Renal cortical epithelial cell (primary cell): ENCODE data around the gene GKAP1. TPM values are rescaled to one million over a fixed set of nuclear protein-coding genes. Genes with fewer than 3 reads are reported as not detected.
A peak's percentile ranks its signal among the peaks of the same experiment; 100 is the strongest.
"Not testable (repeated sequence)": the region's sequence is repeated elsewhere in the genome, so short reads cannot be mapped to it uniquely, and the experiment has no call there.

ENCODE experiments used
- DNase-seq: peaks from one replicate; pipeline ENCODE4 v3.0.0-alpha.2; 2011; ENCODE audit warnings: low read depth
- total RNA-seq: library from RNA; depleted of rRNA; stranded (reverse); fragments of >200 nt; gene quantifications from 2 replicates; pipeline ENCODE4 v1.2.3, GENCODE V29; 2014

Gene GKAP1
- total RNA-seq: 0.52 and 4.5 TPM in 2 replicates

DNA sequence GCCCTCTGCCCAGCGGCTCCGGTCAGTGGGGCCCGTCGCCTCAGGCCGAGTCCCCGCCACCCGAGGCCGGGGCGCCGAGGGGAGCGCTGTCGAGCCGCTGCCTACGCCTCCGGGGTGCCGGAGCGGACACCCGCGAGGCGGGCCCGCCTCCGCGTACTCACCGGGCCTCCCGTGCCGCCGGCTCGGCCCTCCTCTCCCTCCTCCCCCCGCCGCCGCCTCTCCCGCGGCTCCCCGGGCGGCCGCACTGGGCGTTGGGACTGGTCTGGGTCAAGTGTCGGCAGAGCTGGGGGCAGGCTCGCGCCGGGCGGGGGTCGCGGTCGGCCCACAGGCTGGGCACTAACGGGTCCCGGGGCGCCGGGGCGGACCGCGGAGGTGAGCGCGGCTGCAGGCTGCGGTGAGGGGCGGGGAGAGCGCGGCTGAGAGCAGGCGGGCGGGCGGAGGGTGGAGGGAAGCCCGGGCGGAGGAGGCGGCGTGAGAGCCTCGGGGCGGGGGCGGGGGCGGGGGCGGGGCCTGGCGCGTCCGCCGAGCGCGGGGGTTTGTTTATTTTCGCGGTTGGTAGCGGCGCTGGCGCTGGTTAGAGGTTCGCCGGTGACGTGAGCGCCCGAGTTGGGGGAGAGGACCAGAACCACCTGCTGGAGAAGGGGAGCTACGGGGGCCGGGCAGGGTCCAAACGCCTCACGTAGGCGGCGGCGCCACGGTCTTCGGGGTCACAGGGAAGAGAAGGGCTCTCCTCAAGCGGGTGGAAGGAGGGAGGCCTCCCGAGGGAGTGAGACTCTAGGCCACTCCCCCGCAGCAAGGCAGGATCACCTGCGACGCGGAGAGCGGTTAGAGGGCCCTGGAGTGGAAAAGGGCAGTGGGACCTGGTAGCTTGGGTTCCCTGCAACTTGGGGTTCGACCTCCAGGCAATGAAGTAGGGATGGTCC, at the start of gene GKAP1:
Gene GKAP1 (minus strand): TSS at position 414 of the 923 bp plus-strand sequence. CDS start 11,252 bp downstream, outside the sequence.
- DNase-seq: peak; percentile 32

DNA sequence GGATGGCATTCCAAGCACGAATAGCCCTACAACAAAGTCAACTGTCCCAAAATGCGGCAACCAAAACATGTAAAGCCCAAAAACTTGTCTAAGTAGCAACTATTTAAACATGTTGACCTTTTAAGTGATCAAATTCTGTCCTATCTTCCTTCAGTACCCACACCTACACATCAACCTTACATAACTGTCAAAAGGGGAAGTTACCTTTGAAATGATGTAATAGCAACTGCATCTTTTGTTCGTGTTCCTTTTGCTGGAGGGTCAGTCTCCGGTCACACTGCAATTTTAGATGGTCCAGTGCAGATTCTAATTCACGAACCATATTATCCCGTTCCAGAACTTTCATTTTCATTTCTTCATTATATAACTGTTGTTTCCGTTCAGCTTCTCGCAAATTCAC, 32.3 kb upstream of the GKAP1 start:
- DNase-seq: not testable (repeated sequence)

DNA sequence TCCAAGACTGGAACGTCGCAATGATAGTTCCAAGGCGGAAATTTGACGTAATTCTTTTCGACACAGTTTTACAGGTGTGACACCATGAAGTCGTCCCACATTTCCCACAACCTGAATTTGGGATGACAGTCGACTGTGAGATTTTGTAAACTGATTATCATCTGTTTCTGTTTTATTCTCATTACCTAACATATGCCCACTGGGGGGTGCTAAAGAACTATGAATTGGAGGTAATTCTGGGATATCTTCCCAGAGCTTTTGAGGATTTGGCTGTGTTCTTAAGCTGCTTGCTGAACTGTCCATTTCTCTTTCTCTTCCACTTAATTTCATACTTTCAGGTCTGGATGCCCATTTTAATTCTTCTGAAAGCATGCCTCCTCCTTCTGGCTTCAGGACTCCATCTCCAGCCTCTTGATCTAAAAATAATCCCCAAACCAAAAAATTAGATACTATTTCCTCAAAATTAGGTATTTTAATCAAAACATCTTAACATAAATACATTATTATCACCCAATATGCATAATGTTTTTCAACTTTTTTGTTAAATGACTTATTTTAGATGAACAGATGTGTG, 19.6 kb upstream of the GKAP1 start:
- DNase-seq: not testable (repeated sequence)

DNA sequence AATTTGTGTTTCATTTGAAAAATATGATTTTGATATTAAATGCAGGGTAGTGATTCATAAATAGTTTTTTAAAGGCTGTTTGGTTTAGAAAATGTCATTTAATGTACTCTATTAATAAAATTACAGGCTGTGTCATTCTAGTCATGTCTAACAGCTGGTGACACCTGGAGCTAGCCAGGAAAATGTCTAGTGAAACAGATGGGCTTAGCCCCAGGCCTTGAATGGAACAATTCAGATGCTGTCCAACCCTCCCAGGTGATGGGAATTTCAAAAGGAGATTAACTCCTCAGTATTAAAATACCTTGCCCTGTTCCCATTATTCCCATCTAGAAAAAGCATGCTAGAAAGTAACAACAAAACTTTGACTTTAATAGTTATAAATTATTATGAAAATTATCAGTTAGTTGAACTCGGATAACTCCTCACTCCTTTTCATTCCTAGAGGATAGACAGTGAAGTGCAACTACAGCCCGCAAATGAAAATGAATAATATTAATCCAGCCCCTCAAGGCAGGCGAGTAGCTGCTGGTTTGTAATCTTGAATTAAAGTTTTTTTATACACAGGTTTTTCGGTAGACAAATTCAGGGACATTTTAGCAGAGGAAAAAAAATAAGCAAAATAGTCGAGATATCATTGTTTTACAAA, 13.0 kb upstream of the GKAP1 start:
- DNase-seq: not testable (repeated sequence)

DNA sequence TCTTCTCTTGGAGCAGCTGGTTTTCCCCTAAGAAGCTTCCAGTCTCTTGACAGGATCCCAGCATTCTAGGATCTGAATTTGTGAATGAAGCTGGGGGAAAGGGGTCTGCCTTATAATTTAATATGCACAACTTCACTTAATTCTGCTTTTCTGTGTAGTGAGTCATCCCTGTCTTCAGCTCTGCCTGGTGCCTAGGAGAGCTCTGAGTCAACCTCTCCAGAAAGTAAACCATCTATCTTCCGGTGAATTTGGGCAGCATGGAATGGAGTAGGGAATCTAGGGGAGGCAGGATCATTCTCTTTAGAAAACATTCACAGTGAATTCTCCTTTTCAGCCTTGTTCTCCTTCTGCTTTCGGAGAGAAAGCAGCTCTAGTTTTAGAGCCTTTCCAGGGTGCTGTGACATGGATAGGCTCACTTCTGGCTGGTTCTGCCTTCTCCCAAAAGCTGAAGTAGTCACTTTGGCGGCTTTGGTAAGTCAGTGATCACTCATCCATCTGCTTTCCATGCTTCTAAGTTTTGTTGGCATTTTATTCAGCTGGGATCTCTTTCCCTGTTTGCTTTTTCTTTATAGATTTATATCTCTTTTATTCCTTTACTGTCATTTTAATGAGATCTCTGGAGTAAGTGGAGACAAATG, 7.5 kb upstream of the GKAP1 start:
- DNase-seq: peak; percentile 15

DNA sequence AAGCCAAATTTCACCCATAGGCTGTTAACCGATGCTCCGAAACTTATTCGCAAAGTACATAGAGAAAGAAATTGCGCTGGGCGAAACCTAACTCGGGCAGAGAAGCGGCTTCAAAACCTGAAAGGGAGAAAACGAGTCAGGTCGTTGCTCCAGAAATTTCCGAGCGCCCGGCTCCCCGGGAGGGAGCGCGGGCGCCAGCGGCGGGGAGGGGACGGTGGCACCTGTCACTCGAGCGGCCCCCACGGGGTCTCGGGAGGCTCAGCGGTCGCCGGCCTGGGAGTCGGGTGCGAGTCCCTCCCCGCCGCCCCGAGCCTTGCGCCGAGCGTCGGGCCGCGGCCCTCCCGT, 586 bp downstream of the GKAP1 start:
- DNase-seq: not testable (repeated sequence)

DNA sequence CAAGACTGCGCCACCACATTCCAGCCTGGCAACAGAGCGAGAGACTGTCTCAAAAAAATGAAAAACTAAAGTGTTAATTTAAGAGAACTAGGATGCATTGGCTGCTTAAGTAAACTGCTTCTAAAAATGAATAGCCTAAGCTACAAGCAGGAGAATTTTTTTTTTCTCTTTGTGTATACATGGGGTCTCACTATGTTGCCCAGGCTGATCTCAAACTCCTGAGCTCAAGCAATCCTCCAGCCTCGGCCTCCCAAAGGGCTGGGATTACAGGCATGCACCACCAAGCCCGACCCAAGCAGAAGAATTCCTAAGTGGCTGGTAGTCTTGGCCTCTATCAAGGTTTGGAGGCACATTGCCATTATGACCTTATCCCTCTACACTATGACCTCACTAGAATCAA, 2.4 kb downstream of the GKAP1 start:
- DNase-seq: not testable (repeated sequence)

DNA sequence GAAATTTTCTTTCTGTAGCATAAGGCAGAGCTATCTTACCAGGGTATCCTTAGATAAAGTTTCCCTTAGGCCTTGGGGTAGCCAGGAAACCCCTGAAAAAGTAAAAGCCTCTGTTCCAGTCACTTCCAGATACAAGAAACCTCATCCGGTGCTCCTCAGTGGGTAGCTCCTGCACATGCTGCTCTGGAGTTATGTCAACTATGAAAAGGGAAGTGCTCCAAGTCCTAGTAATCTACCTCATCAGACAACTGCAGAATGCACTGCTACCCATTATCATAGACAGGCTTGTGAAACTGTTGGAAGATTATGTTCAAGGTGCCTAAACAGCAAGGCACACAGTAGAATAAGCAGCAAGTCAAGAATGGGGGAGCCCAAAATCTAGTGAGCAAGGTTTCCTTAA, 8.4 kb downstream of the GKAP1 start:
- not testable (repeated sequence) for DNase-seq

DNA sequence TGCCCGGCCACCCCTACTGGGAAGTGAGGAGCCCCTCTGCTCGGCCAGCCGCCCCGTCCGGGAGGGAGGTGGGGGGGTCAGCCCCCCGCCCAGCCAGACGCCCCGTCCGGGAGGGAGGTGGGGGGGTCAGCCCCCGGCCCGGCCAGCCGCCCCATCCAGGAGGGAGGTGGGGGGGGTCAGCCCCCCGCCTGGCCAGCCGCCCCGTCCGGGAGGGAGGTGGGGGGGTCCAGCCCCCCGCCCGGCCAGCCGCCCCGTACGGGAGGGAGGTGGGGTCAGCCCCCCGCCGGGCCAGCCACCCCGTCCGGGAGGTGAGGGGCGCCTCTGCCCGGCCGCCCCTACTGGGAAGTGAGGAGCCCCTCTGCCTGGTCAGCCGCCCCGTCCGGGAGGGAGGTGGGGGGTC, 13.1 kb downstream of the GKAP1 start:
- not testable (repeated sequence) for DNase-seq

DNA sequence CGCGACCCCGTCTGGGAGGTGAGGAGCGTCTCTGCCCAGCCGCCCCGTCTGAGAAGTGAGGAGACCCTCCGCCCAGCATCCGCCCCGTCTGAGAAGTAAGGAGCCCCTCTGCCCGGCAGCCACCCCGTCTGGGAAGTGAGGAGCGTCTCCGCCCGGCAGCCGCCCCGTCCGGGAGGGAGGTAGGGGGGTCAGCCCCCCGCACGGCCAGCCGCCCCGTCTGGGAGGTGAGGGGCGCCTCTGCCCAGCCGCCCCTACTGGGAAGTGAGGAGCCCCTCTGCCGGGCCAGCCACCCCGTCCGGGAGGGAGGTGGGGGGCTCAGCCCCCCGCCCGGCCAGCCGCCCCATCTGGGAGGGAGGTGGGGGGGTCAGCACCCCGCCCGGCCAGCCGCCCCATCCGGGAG, 13.6 kb downstream of the GKAP1 start:
- DNase-seq: not testable (repeated sequence)

DNA sequence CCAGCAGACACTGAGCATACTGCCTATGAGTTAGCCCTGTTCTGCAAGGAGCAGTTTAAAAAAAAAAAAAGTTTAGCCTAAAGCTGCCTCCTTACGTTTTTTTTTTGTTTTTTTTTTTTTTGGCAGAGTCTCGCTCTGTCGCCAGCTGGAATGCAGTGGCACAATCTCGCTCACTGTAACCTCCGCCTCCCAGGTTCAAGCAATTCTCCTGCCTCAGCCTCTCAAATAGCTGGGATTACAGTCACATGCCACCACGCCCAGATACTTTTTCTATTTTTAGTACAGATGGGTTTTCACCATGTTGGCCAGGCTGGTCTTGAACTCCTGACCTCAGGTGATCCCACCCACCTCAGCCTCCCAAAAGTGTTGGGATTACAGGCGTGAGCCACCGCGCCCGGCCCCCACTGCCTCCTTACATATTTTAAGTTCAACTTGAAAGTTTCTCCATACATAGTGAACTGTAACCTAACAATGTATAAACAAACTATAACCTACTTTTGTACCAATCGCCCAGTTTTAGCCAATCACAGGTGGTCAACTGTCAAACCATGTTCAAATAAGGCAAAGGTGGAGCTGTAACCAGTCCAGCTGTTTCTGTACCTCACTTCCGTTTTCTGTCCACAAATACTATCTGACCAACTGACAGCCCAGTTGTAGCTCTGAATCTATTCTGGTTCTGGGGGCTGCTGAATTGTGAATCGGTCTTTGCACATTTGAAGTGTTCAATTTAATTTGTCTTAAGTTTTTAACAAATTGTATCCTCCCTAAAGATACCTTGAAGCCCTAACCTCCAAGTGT, 17.1 kb downstream of the GKAP1 start:
- DNase-seq: no peak

DNA sequence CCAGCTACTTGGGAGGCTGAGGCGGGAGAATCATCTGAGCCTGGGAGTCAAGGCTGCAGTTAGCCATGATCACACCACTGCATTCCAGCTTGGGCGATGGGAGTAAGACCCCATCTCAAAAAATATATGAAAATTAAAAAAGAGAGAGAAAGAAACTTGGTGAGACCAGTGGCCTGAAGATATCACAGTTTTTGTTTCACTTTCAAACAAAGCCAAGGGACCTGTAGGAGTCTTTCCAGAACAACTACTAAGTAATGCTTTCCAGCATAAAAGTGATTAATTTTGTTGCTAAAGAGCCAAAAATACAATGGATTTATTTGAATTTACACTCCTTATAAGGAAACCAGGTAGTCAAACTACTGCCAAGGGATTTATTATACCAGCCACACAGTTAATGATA, 23.5 kb downstream of the GKAP1 start:
- DNase-seq: no peak

DNA sequence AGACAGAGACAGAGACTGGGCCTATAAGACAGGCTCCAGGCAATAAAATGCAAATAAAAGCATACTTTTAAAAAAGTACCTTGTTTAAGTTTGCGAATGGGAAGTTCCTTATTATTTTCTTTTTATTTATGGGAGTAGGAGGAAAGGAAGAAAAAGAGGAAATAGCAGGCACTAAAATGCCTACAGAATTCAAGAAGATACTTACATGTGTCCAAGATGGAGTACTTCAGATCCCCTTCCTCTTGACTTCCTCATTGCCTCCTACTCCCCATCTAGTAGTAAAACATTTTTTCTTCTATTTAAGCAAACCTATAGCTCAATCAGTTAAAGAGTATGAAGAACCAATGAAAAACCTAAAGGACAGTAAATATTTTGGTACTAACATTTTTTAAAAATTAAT, 24.8 kb downstream of the GKAP1 start:
- DNase-seq: no peak

DNA sequence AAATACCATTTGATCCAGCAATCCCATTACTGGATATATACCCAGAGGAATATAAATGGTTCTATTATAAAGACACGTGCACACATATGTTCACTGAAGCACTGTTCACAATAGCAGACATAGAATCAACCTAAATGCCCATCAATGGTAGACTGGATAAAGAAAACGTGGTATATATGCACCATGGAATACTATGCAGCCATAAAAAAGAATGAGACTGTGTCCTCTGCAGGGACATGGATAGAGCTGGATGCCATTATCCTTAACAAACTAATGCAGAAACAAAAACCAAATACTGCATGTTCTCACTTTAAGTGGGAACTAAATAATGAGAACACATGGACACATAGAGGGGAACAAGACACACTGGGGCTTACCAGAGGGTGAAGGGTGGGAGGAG, 39.4 kb downstream of the GKAP1 start:
- DNase-seq: no peak

DNA sequence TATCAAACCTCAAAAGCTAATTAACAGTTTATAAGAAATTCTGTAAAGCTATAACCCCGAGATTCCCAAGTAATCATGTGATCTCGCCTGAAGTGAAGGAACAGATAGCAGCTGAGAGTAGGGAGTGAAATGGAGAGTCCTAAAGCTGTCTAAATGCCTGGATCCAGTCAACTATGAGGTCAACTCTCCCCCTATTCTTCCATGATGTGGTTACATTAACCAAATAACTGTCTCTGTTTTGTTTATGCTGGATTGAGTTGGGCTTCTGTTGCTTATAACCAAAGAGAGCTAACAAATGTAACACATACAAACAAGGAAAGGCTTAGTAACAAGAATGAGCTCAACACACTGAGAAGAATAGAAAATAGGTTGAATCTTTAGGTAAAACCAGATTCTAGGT, 41.6 kb downstream of the GKAP1 start:
- DNase-seq: no peak

DNA sequence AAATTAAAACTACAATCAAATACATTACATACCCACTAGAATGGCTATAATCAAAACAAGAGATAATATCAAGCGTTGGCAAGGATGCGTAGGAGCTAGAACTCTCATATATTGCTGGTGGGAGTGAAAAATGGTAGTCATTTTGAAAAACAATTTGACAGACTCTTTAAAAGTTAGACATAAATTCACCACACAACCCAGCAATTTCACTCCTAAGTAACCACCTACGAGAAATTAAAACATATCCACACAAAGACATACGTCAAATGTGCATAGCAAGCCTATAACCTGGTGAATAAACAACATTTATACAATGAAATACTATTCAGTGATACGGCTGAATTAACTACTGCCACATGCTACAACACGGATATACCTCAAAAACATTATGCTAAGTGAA, 44.7 kb downstream of the GKAP1 start:
- no peak for DNase-seq

DNA sequence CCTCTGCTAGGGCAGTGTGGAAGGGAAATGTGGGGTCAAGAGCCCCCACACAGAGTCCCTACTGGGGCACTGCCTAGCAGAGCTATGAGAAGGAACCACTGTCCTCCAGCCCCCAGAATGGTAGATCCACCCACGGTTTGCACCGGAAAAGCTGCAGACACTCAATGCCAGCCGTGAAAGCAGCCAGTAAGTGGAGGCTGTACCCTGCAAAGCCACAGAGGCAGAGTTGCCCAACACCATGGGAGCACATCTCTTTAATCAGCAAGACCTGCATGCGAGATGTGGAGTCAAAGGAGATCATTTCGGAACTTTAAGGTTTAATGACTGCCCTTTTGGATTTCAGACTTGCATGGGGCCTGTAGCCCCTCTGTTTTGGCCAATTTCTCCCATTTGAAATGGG, 52.2 kb downstream of the GKAP1 start:
- DNase-seq: no peak

DNA sequence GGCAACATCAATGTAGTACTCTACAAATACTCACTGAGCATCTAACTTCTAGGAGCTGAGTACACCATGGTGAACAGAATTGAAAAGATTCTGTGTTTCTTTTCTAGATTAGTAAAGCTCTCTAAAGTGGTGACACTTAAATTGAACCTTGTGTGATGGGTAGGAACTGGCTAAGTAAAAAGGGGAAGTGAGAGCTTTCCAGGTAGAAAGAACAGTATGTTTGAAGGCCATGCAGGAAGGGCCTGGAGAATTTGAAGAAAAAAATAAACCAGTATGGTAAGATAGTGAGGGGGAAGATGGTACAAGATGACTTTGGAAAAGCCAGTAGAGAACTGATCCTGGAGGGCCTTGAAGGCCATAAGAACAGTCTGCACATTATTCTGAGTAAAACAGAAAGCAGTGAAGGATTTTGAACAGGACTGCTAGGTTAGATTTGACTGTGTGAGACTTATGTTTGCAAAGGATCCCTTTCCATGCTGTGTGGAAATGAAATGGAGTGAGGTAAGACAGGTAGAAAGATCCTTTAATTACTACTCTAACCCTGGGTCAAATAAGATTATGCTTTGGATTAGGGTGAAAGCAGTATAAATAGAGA, 63.1 kb downstream of the GKAP1 start:
- no peak for DNase-seq

DNA sequence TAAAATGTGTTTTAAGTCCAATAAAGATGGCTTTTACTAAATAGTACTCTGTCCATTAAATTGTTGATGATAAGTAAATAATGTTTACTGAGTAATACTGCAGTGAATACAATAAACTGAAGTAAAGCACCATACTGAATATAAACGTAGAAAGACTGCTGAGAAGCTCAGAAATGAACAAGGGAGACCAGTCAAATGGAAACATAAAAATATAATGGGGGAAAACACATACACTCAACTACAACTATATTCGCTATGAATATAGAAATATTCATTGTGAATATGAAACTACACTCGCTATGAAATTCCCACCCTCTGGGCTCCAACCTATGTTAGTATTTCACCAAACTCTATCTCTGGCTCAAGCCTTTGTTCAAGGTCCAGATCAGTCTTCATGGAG, 67.9 kb downstream of the GKAP1 start:
- DNase-seq: no peak

DNA sequence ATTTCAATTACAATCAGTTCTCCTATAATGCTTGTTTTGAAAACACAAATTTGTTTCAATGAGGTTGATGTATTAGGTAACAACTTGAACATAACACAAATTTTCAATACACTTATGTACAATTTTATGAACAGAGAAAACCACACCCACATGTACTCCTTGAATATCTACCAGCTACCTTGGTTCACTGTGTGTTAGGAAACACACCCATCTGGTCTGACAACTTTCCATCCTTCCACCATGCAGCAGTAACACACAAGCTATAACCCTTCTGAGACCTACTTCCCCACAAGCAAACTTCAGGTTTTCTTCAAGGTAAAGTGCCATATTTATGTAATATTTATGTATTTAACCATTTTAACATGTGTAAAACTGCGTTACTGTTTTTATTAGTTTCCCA, 73.4 kb downstream of the GKAP1 start:
- DNase-seq: peak; percentile 7

DNA sequence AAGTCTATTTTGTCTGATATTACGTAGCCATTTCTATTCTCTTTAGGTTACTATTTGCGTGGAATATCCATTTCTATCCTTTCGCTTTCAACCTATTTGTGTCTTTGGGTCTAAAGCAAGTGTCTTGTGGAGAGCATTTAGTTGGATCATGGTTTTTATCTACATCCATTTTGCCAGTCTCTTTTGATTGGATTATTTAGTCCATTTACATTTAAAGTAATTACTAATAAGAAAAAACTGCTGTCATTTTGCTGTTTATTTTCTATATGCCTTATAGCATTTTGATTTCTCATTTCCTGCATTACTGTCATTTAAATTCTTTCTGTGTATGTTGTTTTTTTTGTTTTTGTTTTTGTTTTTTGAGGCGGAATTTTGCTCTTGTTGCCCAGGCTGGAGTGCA, 83.8 kb downstream of the GKAP1 start:
- DNase-seq: no peak
